Inflammatory macrophage treated with lipopolysaccharide for 4 hours (primary cell): Measurements from ENCODE around the gene FAM117B.
"Not testable (repeated sequence)": the region's sequence is repeated elsewhere in the genome, so short reads cannot be mapped to it uniquely, and the experiment has no call there.

Experiments used
- DNase-seq: peaks from one replicate; pipeline ENCODE4 v3.0.0-alpha.2; 2020

FAM117B gene

DNA sequence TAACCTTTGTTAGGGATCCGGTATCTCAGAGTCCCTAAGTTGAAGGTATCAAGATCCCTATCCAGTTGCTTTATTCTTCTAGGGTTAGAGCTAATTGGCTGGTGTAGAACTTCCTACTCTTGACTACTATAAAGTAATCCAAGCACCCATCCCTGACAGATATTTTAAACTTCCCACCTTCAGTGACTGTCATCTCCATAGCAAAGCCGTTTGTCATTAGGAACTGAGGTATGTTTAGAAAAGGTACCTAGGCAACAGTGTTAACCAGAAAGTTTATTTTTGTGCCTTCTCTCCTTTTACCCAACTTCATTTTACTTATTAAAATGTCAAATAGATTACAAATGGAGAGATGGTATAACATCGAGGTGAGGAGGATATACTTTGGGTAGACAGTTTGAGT lies 4.5 kb downstream of the FAM117B start:
- DNase-seq: no peak

DNA sequence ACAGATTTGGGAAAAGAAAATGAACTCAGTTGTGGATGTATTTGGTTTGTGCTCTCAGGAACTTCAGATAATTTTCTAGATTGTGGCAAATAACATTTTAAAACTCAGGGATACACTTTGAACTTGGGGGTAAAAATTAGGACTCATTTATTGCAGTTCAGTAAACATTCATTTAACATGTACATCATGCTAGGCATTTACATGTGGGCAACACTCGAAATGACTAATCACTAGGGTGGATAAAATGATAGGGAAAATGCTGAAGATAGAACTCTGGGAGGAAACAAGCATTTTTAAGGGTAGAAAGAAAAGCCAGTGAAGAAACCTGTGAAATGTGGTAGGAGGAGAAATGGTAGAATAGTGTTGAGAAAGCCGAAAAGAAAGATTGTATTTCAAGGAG lies 7.8 kb downstream of the FAM117B start:
- no peak for DNase-seq

DNA sequence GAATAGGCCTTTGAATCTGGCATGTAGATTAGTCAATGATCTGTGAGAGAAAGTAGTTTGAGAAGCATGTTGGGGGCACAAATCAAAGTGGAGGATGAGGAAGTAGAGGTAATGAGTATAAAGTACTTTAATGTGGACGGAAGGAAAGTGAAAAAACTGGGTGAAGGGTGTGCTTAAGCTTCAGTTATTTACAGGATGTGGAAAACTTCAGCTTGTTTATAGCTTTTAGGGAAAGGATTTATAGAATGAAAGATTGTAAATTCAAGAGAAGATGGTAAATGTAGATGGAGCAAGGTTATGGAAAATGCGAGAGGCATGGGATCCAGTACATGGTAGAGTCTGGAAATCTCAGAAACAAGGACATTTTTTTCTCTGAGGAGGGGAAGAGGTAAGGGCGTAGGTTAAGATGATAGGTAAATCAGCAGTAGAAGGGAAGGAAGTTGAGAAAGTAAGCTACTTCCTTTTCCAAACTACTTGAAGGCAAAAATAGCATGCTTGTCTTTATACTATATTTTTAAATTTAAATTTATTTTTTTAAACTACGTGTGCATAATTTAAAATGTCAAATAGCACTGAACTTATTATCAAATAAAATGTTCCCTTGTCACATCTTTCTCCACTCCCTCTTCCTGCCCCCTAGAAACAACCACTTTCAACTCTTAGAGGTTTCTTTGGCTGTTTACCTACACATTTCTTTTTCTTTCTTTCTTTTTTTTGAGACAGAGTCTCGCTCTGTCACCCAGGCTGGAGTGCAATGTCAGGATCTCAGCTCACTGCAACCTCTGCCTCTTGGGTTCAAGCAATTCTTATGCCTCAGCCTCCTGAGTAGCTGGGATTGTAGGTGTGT lies 8.5 kb downstream of the FAM117B start:
- DNase-seq: no peak

DNA sequence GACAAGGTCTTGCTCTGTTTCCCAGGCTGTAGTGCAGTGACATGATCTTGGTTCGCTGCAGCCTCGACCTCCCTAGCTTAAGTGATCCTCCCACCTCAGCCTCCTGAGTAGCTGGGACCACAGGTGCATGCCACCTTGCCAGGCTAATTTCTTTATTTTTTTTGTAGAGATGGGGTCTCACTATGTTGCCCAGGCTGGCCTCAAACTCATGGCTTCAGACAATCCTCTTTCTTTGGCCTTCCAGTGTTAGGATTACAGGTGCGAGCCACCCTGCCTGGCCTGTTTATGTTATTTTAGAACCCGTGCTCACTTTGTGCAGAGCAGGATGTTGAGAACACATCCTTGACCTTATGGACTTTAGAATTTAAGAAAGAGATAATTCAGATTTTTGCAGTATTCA lies 17.4 kb downstream of the FAM117B start:
- DNase-seq: no peak

DNA sequence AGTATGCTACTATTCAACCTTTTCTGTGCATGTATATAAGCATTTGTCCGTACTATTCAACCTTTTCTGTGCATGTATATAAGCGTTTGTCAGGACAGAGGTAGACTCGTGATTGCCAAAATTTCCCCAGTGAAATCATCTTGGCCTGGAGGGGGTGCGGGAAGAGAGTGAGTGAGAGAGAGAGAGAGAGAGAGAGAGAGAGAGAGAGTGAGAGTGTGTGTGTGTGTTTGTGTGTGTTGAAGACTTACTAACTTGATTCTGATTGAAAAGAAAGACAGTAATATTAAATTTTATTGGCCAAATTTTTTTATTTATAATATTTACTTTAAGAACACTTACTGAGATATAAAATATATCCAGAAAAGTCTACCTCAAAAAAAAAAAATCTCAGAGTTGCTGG lies 19.1 kb downstream of the FAM117B start:
- DNase-seq: no peak

DNA sequence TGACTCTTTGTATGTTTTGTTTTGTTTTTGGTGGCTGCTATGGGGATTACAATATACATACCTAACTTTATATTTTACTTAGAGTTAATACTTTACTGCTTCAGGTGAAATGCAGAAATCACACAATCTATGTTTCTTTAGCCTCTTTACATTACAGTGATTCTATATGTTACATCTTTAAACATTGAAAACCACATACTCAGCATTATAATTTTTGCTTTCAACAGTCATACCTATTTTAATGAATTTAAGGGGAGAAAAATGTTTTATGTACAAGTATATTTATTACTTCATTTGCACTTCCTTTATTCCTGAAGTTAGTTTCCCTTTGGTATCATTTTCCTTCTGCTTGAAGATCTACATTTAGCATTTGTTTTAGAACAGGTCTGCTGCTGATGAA lies 23.1 kb downstream of the FAM117B start:
- peak; percentile 6 for DNase-seq

DNA sequence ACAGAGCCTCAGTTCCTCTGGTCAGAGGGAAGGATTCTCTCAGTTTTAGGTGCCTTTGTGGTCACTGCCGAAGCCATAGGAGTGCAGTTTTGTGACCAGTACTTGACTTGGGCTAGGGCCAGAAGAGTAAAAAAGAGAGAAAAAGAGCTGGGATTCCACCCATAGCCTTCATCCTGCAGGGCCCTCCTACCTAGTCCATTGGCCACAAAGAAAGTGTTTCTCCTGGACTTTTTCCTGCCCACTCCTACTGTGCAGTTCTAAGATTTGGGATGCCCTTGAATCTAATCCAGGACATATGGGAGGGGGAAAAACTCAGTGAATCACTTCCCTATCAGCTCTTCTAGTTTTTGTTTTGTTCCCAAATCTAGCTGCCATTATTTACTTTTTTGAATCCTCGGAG lies 26.0 kb downstream of the FAM117B start:
- no peak for DNase-seq

DNA sequence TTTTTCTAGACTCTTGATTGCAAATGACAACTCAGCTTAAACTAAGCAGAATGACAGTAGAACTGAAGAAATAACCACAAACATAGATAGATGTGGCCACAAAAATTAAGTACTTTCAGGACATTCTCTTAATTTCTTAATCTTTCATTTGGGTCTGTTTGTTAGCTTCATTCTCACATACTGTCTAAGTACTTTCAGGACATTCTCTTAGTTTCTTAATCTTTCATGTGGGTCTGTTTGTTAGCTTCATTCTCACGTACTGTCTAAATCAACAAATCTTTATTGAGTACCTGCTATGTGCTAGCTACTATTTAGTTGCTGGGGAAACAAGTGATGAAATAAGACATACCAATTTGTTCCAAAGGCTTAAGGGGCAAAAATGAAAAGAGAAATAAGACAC lies 35.1 kb downstream of the FAM117B start:
- no peak for DNase-seq

DNA sequence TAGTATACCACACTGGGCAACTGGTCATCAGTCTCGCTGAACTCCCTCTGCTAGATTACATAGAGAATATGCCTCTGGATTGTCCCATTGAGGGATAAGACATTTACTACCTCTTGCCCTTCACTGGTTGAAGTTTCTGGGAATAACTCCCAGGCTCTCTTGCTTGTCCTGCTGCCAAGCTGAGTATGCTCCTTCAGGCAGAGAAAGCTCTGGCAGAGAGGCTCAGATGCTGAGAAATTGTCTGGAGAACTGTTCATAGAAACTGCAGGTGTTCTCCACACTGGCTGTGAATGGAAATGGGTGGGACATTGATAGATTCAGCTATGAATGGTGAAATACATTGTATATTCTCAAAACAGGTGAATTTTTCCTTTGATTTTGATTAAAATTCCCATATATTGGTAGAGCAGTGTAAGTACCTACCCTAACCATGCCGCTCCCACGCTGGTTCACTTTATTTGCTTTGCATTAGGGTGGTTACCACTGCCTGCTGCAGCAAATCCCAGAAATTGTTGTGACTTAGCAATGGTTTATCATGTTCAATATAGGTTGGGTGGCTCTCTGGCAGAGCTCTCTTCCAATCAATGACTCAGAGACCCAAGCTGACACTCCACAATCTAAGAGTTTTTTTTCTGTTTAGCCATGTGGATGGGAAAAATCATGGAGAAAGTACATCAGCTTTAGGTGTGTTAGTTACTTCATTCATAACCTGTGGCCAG lies 36.7 kb downstream of the FAM117B start:
- DNase-seq: no peak

DNA sequence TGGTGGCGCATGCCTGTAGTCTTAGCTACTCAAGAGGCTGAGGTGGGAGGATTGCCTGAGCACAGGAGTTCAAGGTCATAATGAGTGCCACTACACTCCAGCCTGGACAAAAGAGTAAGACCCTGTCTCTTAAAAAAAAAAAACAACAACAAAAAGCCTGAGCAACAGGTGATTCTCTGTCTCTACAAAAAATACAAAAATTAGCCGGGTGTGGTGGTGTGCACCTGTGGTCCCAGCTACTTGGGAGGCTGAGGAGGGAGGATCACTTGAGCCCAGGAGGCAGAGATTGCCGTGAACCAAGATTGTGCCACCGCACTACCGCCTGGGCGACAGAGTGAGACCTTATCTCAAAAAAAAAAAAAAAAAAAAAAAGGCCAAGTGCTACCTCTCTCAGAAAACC lies 40.3 kb downstream of the FAM117B start:
- not testable (repeated sequence) for DNase-seq

DNA sequence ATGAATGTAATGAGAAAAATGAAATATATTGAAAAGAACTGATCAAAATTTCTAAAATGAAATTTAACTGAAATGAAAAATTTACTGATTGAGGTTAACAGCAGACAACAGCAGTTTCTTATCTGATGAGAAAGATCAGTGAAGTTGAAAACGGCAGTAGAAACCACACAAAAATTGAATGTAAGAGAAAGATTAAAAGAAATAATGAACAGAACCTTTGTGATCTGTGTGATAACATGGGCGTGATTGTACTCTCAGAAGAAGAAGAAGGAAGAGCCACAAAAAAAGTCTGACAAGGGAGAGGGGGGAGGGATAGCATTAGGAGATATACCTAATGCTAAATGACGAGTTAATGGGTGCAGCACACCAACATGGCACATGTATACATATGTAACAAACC lies 45.2 kb downstream of the FAM117B start:
- DNase-seq: no peak

DNA sequence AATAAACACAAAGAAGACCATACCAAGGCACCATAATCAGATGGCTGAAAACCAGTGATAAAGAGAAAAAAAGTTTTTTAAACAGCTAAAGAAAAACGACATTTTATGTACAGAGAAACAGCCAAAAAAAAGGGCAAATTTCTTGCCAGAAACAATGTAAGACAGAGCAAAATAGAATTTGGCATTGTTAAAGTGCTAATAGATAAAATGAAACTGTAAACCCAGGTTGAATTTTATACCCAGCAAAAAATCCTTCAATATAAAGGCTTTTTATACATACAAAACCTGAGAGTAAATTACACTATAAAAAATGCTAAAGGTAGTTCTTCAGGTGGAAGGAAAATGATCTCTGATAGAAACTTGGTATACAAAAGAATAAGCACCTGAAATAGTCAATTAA lies 45.7 kb downstream of the FAM117B start:
- no peak for DNase-seq

DNA sequence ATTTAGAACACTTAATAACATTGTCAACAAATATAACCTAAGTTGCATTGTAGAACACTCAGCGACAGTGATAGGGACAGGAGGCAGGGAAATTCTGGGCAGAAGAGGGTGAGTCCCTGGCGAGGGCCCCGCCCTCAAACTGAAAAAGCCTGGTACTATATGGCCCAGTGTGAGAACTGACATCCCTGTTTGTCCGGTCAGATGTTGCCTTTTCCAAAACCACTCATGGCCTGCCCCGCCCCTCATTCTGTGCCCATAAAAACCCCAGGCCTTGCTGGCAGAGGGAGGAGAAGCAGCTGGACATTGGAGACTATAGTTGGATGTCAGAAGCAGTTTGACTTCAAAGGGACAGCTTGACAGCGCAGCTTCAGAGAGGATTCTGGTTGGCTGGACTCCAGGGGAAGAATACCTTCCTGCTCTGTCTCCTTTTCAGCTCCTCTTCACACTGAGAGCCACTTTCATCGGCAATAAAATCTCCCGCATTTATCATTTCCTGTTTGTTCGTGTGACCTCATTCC lies 47.0 kb downstream of the FAM117B start:
- DNase-seq: no peak

DNA sequence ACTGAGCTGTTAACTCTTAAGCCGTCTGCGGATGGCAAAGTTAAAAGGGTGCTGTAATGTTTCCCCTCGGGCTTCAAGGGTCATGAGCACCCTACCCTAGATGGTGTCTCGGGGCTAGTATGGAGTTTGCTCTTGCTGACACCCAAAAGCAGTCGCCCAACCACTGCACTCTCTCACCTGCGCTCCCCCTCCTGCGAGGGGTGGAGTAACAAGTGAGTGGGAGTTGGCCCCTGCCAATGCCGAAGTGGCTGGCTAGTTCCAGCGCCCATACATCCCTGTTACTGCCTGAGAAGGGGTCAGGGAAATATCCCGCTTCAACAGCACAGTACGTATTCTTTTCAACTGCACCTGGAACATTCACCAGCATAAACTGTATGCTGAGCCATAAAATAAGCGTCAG lies 47.5 kb downstream of the FAM117B start:
- DNase-seq: no peak

DNA sequence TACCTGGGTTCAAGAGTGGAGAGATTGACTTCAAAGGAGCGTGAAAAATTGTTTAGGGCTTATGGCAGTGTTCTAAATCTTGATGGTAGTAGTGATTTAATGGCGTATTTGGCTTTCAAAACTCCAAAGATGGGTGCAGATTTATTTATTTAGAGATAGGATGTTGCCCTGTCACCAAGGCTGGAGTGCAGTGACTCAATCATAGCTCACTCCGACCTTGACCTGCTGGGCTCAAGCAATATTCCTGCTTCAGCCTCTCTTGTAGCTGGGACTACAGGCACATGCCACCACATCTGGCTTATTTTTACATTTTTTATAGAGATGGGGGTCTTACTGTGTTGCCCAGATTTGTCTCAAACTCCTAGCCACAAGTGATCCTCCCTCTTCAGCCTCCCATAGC lies 52.5 kb downstream of the FAM117B start:
- no peak for DNase-seq

DNA sequence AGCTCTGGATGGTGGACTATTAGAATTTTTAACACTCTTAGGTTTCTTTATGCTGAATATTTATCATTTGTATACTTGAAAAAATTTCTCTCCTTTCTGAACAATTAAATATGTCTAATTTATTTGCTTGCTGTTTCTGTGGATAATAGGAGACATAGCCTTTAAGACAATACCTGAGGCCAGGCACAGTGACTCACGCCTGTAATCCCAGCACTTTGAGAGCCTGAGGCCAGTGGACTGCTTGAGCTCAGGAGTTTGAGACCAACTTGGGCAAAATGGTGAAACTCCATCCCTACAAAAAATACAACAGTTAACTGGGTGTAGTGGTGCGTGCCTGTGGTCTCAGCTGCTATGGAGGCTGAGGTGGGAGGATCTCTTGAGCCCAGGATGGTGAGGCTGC lies 54.7 kb downstream of the FAM117B start:
- no peak for DNase-seq

DNA sequence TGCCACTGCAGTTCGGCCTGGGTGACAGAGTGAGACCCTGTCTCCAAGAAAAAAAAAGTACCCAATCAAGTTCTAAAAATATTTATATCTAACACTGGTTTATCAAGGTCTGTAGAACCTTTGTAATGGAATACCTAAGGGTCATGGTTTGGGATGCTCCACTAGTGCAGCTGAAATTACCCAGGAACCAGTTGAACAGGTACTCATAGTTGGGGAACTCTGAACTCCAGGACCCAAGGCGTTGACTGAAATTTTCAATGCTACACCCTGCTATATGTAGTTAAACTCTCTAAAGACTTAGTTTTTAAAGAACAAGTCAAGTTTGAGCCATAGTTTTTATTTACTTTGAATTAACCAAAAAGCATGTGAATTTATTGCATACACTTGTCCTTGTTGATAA lies 55.1 kb downstream of the FAM117B start:
- DNase-seq: no peak

DNA sequence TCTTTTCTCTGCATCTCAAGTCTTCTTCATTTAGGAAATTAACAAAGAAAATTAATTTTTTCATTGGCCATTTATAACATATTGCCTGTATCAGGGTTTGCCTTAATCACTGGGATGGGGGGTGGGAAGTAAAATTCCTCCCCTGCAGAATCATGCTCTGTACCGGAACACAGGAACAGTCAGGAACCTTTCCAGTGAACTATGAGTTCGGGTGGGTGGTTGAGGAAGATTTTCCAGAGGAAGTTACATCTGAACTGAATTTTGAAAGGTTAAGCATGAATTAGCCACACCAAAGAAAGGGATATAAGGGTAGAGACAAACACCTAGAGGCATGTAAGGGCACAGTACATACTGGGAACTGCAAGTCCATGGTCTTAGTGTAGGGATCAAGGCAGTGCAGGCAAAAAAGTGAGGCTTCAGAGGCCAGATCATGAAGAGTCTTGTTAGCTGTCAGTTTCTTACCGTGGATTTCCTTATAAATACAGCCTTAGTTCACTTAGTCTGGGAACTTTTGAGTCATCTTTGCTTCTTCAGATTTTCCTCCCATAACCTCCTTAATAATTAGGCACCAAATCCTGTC lies 55.6 kb downstream of the FAM117B start:
- peak; percentile 15 for DNase-seq

DNA sequence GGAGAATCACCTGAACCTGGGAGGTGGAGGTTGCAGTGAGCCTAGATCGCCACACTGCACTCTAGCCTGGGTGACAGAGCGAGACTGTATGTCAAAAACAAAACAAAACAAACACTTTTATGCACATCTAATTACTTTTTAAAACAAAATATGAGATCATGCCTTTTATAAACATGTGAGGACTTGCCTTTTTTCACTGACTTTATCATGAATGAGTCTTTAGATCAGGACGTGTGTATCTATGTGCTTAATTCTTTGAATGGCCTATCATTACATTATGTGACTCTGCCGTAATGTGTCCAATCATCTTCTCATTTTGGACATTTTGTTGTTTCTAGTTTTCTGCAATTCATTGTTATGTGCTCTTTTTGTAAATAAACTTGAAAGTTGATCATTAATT lies 58.7 kb downstream of the FAM117B start:
- DNase-seq: no peak

DNA sequence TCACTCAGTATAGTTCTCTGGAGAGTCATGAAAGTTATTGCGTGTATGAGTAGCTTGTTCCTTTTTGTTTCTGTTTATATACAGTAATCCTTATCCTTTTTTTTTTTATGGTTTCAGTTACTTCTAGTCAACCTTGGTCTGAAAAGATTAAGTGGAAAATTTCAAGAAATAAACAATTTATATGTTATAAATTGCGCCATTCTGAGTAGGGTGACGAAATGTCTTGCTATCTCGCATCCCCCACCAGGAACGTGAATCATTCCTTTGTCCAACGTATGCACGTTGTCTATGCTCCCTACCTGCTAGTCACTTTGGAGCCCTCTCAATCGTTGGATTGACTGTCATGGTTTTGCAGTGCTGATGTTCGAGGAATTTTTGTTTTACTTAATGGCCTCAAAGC lies 60.4 kb downstream of the FAM117B start:
- DNase-seq: no peak

DNA sequence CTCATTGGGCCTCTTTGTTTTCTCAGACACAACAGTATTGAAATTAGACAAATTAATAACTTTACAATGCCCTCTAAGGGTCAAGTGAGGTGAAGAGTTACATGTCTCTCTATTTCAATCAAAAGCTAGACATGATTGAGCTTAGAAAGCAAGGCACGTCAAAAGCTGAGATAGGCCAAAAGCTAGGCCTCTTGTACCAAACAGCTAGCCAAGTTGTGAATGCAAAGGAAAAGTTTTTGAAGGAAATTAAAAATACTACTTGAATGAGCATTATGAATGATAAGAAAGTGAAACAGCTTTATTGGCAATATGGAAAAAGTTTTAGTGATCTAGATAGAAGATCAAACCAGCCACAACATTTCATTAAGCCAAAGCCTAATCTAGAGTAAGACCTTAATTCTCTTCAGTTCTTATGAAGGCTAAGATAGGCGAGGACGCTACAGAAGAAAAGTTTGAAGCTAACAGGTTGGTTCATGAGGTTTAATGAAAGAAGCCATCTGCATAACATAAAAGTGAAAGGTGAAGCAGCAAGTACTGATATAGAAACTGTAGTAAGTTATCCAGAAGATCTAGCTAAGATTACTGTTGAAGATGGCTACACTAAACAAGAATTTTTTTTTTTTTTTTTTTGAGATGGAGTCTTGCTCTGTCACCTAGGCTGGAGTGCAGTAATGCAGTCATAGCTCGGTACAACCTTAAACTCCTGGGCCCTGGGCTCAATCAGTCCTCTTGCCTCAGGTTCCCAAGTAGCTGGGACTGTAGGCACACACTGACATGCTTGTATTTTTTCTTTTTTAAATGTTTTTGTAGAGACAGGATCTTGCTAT lies 65.5 kb downstream of the FAM117B start:
- DNase-seq: no peak

DNA sequence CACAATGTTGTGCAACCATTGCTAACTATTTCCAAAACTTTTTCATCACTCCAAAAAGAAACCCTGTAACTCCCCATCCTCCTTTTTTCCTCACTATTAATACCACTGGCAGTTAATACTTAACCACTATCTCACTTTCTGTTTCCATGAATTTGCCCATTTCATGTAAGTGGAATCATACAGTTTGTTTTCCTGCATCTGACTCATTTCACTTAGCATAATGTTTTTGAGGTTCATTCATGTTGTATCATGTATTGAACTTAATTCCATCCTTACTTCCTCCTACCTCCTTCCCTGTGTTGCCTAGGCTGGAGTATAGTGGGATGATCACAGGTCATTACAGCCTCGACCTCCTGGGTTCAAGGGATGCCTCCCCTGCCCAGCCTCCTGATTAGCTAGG lies 68.3 kb downstream of the FAM117B start:
- DNase-seq: peak; percentile 43

DNA sequence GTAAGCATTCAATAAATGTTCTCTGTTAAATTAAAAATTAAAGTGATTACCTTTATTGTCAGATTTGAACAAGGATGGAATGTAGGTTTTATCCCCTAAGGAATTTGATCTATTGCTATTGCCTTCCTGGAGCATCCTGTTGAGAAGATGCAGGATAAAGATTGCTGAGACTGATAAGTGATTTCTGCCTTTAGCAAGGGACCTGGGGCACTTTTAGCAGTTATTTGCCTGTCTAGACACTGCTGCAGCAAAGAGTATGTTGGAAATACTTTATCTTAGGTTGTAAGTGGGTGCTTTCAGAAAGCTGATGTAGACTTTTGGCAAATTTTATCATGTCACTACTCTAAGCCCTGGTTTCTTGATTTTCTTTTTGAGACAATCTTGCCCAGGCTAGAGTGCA lies 69.5 kb downstream of the FAM117B start:
- DNase-seq: no peak
